H1 (cell line): ENCODE results near the gene MAGI1. TPM values are rescaled to one million over a fixed set of nuclear protein-coding genes. Genes with fewer than 3 reads are reported as not detected.

Experiments
- BRCA1 ChIP-seq: IDR thresholded peaks from 2 replicates; pipeline ENCODE4 v1.6.1; 2012; ENCODE audit warnings: low read depth, low read length, improper control_type of control experiment
- EP300 ChIP-seq, 2 experiments: IDR thresholded peaks; 1 replicate in 1 of 2; 2 replicates in 1 of 2; pipeline ENCODE4 v1.6.1; 2011 to 2012; ENCODE audit warnings: low read depth in 2 of 2, low read length in 2 of 2, mild to moderate bottlenecking in 2 of 2, borderline replicate concordance in 1 of 2, inconsistent platforms in 1 of 2, moderate library complexity in 1 of 2
- KDM5A ChIP-seq: fragments of 200-600 bp; IDR thresholded peaks from 2 replicates; pipeline ENCODE4 v1.7.1; 2012; ENCODE audit warnings: mild to moderate bottlenecking, low read length, inconsistent platforms, mixed read lengths
- NANOG ChIP-seq: IDR thresholded peaks from 2 replicates; pipeline ENCODE4 v1.6.1; 2011; ENCODE audit warnings: low read length, low read depth, mild to moderate bottlenecking, inconsistent platforms; ENCODE audit not compliant: insufficient read depth, poor library complexity, severe bottlenecking
- RXRA ChIP-seq: IDR thresholded peaks from 2 replicates; pipeline ENCODE4 v1.6.1; 2011; ENCODE audit warnings: low read depth, mild to moderate bottlenecking, low read length, moderate library complexity; ENCODE audit not compliant: insufficient read depth
- SP1 ChIP-seq: IDR thresholded peaks from 2 replicates; pipeline ENCODE4 v1.6.1; 2011; ENCODE audit warnings: low read depth, low read length
- YY1 ChIP-seq: IDR thresholded peaks from 2 replicates; pipeline ENCODE4 v1.6.1; 2011; ENCODE audit warnings: low read depth, mild to moderate bottlenecking, low read length
- polyA plus RNA-seq, 7 experiments: library from polyadenylated mRNA; depleted of rRNA in 3 of 7; stranded (reverse) in 5 of 7; unstranded in 2 of 7; fragments of >200 nt in 5 of 7; fragments of 200-250 nt in 2 of 7; gene quantifications; 1 replicate in 5 of 7; 2 replicates in 1 of 7; 4 replicates in 1 of 7; pipeline versions ENCODE4 v1.2.1 to v1.2.3, GENCODE V29; 2011 to 2013; ENCODE audit warnings: missing spikeins in 2 of 7, mixed read lengths in 2 of 7
- total RNA-seq: library from RNA; stranded (reverse); fragmentation: NEBNext Ultra II Directional; extraction: Animal tissue kit (Norgen Biotek cat#: 25700); gene quantifications from 2 replicates; pipeline ENCODE4 v1.2.1, GENCODE V29; 2021
- TF ChIP-seq, protein P1 (sequence below): IDR thresholded peaks from 2 replicates; pipeline ENCODE4 v1.6.1; 2012; ENCODE audit warnings: inconsistent platforms

MAGI1 gene
- total and polyA plus RNA-seq, 2 of the 8 experiments (the other 6 are each of a cell fraction or from before 2014, with no cell fraction given) = 19.8 to 78.0 TPM

DNA sequence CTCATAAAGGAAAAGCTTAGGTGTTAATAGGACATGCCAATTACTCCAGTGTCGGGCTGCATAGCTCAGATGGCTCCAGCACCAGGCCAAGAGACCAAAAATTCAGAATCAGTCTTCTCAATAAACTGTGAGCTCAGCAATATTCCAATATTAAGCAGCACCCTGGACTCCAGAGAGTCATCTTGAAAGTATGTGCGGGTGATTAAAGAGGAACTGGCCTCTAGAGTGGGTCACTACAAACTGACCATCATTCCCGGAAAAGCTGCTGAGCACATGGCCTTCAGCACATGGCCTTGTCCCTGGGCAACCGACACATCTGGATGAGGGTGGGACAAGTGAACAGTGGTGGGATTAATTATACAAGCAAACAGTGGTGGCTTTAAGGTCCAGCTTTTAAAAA, 59.0 kb downstream of the MAGI1 start (continued):
- TF ChIP-seq YY1 (no peak), NANOG (no peak), RXRA (no peak), BRCA1 (no peak), SP1 (no peak), EP300 (IDR thresholded peaks at IDR 0.05; ENCODE audit: borderline replicate concordance in 1 of 2, low read depth in 2 of 2, low read length in 2 of 2) (no peak), KDM5A (no peak)
- TF ChIP-seq, protein P1, sequence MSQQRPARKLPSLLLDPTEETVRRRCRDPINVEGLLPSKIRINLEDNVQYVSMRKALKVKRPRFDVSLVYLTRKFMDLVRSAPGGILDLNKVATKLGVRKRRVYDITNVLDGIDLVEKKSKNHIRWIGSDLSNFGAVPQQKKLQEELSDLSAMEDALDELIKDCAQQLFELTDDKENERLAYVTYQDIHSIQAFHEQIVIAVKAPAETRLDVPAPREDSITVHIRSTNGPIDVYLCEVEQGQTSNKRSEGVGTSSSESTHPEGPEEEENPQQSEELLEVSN = no peak
- TF ChIP-seq, all 59 proteins: peak for 0
